Mesenchymal stem cell (in vitro differentiated cells and primary cell): ENCODE results near the gene PMIS2.

ENCODE experiments used
- DNase-seq: peaks from one replicate; pipeline ENCODE4 v3.0.0-alpha.2; 2013
- H2AFZ ChIP-seq: one replicate; pipeline ENCODE4 v1.6.1; 2013; ENCODE audit warnings: low read depth, mild to moderate bottlenecking, control low read depth, inconsistent platforms, low read length, moderate library complexity
- H2AK5ac ChIP-seq: 2 replicates; pipeline ENCODE4 v1.6.1; 2013; ENCODE audit warnings: low read length, moderate library complexity, mild to moderate bottlenecking, inconsistent platforms; ENCODE audit not compliant: severe bottlenecking
- H2BK120ac ChIP-seq: one replicate; pipeline ENCODE4 v1.6.1; 2013; ENCODE audit warnings: low read depth, mild to moderate bottlenecking, inconsistent platforms, low read length, moderate library complexity
- H2BK12ac ChIP-seq, 2 experiments: one replicate each; pipeline ENCODE4 v1.6.1; 2013; ENCODE audit warnings: inconsistent platforms in 2 of 2, low read length in 2 of 2, mild to moderate bottlenecking in 2 of 2, moderate library complexity in 2 of 2, control low read depth in 1 of 2
- H2BK15ac ChIP-seq: one replicate; pipeline ENCODE4 v1.6.1; 2013; ENCODE audit warnings: mild to moderate bottlenecking, low read depth, inconsistent platforms; ENCODE audit not compliant: poor library complexity, severe bottlenecking
- H2BK5ac ChIP-seq: 2 replicates; pipeline ENCODE4 v1.6.1; 2013; ENCODE audit warnings: low read depth, mild to moderate bottlenecking, low read length, control low read depth, inconsistent platforms; ENCODE audit not compliant: poor library complexity, severe bottlenecking
- H3K14ac ChIP-seq, 2 experiments: one replicate each; pipeline ENCODE4 v1.6.1; 2013; ENCODE audit warnings: inconsistent platforms in 2 of 2, low read length in 2 of 2, control low read depth in 1 of 2, mild to moderate bottlenecking in 1 of 2, moderate library complexity in 1 of 2
- H3K18ac ChIP-seq, 2 experiments: one replicate each; pipeline ENCODE4 v1.6.1; 2013; ENCODE audit warnings: inconsistent platforms in 2 of 2, low read length in 2 of 2, control low read depth in 1 of 2, low read depth in 1 of 2, mild to moderate bottlenecking in 1 of 2
- H3K23ac ChIP-seq, 2 experiments: one replicate each; pipeline ENCODE4 v1.6.1; 2013; ENCODE audit warnings: inconsistent platforms in 2 of 2, low read length in 2 of 2, mild to moderate bottlenecking in 2 of 2, moderate library complexity in 2 of 2, control low read depth in 1 of 2
- H3K27ac ChIP-seq: 2 replicates; pipeline ENCODE4 v1.5.1; 2013; ENCODE audit warnings: mild to moderate bottlenecking, moderate library complexity, low read length, control low read depth, inconsistent platforms; ENCODE audit not compliant: poor library complexity, severe bottlenecking
- H3K27me3 ChIP-seq, 2 experiments: 2 replicates each; pipeline versions ENCODE4 v1.6.1 to v1.7.0; 2013; ENCODE audit warnings: low read length in 2 of 2, mild to moderate bottlenecking in 2 of 2, moderate library complexity in 2 of 2, control low read depth in 1 of 2, inconsistent platforms in 1 of 2; ENCODE audit not compliant: control insufficient read depth in 1 of 2, insufficient read depth in 1 of 2
- H3K36me3 ChIP-seq, 2 experiments: 2 replicates each; pipeline versions ENCODE4 v1.6.1 to v1.7.0; 2013; ENCODE audit warnings: low read length in 2 of 2, control low read depth in 1 of 2, inconsistent platforms in 1 of 2, low read depth in 1 of 2, mild to moderate bottlenecking in 1 of 2; ENCODE audit not compliant: insufficient read depth in 2 of 2, control insufficient read depth in 1 of 2
- H3K4ac ChIP-seq, 2 experiments: one replicate each; pipeline ENCODE4 v1.6.1; 2013; ENCODE audit warnings: inconsistent platforms in 2 of 2, low read length in 2 of 2, mild to moderate bottlenecking in 2 of 2, moderate library complexity in 2 of 2, control low read depth in 1 of 2, low read depth in 1 of 2
- H3K4me1 ChIP-seq: 2 replicates; pipeline ENCODE4 v1.6.1; 2013; ENCODE audit warnings: low read depth, low read length, control low read depth; ENCODE audit not compliant: control insufficient read depth, insufficient read depth
- H3K4me2 ChIP-seq: 2 replicates; pipeline ENCODE4 v1.6.1; 2013; ENCODE audit warnings: low read length, mild to moderate bottlenecking, inconsistent platforms; ENCODE audit not compliant: poor library complexity, severe bottlenecking
- H3K4me3 ChIP-seq, 2 experiments: 2 replicates each; pipeline versions ENCODE4 v1.5.1 to v1.7.0; 2013; ENCODE audit warnings: low read length in 2 of 2, mild to moderate bottlenecking in 2 of 2, control low read depth in 1 of 2, low read depth in 1 of 2; ENCODE audit not compliant: insufficient read depth in 1 of 2
- H3K79me1 ChIP-seq: replicated peaks from 2 replicates; pipeline ENCODE4 v1.6.1; 2013; ENCODE audit warnings: mild to moderate bottlenecking, control low read depth, low read length, inconsistent platforms; ENCODE audit not compliant: poor library complexity, severe bottlenecking
- H3K9ac ChIP-seq: 2 replicates; pipeline ENCODE4 v1.7.0; 2013; ENCODE audit warnings: mild to moderate bottlenecking, low read length, moderate library complexity
- H3K9me3 ChIP-seq: 2 replicates; pipeline ENCODE4 v1.7.0; 2013; ENCODE audit warnings: mild to moderate bottlenecking, low read length; ENCODE audit not compliant: control insufficient read depth
- H4K8ac ChIP-seq: one replicate; pipeline ENCODE4 v1.6.1; 2013; ENCODE audit warnings: inconsistent platforms, mild to moderate bottlenecking, low read length, moderate library complexity
- H4K91ac ChIP-seq: one replicate; pipeline ENCODE4 v1.6.1; 2013; ENCODE audit warnings: mild to moderate bottlenecking, low read length, inconsistent platforms
- WGBS: methylation state at CpG from one replicate; pipeline ENCODE4 v1.1.7; 2013; ENCODE audit warnings: mixed read lengths; 5-methylcytosine and 5-hydroxymethylcytosine counted together

The PMIS2 gene

GRCh38 chr19:35556846-35557538 lies 29.0 kb upstream of the PMIS2 start:
- Histone ChIP-seq H2BK12ac (no peak overlapping the region), H3K79me1 (no peaks in the 10 kb centered on the region), H3K9ac (no peak overlapping the region), H3K23ac (no peak overlapping the region), H2BK120ac (no peak overlapping the region), H2AK5ac (no peak overlapping the region), H3K27me3 (peaks cover 27 to 85% of the 10 kb centered on the region in 2 experiments), H3K36me3 (no peaks in the 10 kb centered on the region), H3K14ac (no peak overlapping the region), H3K27ac (no peak overlapping the region), H3K4me2 (peak overlapping the region; percentile 45), H3K4me3 (no peak overlapping the region), H2AFZ (no peak overlapping the region), H3K18ac (peak overlapping the region in 1 of 2 experiments; percentile 1), H4K8ac (no peak overlapping the region), H3K4me1 (peaks cover 14% of the 10 kb centered on the region), H4K91ac (no peak overlapping the region), H3K9me3 (no peaks in the 10 kb centered on the region), H3K4ac (no peak overlapping the region), H2BK5ac (no peak overlapping the region), H2BK15ac (no peak overlapping the region)
- WGBS = 86% methylated on average over 16 of the region's 16 CpGs
- no peak for DNase-seq

- DNase-seq = peak; percentile 67
These were observed 28.2 kb upstream of the PMIS2 start for GRCh38 chr19:35557539-35558399.

GRCh38 chr19:35558400-35559280 lies 27.3 kb upstream of the PMIS2 start:
- Histone ChIP-seq H4K8ac (no peak overlapping the region), H2AFZ (no peak overlapping the region), H3K4me3 (peak overlapping the region in 1 of 2 experiments; percentile 61), H3K4me1 (peaks cover 14% of the 10 kb centered on the region), H3K18ac (no peak overlapping the region), H3K9ac (no peak overlapping the region), H3K27ac (no peak overlapping the region), H2BK5ac (no peak overlapping the region), H3K9me3 (no peaks in the 10 kb centered on the region), H3K79me1 (no peaks in the 10 kb centered on the region), H4K91ac (no peak overlapping the region), H2BK15ac (no peak overlapping the region), H3K4ac (no peak overlapping the region), H3K23ac (no peak overlapping the region), H3K27me3 (peaks cover 31 to 90% of the 10 kb centered on the region in 2 experiments), H3K36me3 (no peaks in the 10 kb centered on the region), H3K14ac (no peak overlapping the region), H2AK5ac (no peak overlapping the region), H2BK12ac (no peak overlapping the region), H3K4me2 (no peak overlapping the region), H2BK120ac (no peak overlapping the region)
- 33% methylated on average over 53 of the region's 53 CpGs for WGBS
- no peak for DNase-seq

More at GRCh38 chr19:35557539-35558399, 28.2 kb upstream of the PMIS2 start:
- Histone ChIP-seq H3K4me1 (peaks cover 14% of the 10 kb centered on the region), H3K36me3 (no peaks in the 10 kb centered on the region), H3K9ac (no peak overlapping the region), H2AK5ac (no peak overlapping the region), H2AFZ (peak overlapping the region; percentile 73), H3K18ac (peak overlapping the region in 1 of 2 experiments; percentile 1), H3K27ac (no peak overlapping the region), H3K23ac (no peak overlapping the region), H3K79me1 (no peaks in the 10 kb centered on the region), H3K14ac (peak overlapping the region in 1 of 2 experiments; percentile 38), H4K91ac (no peak overlapping the region), H3K4me3 (peak overlapping the region; percentile 24 to 61), H3K4me2 (peak overlapping the region; percentile 56), H3K4ac (no peak overlapping the region), H3K27me3 (peaks cover 31 to 88% of the 10 kb centered on the region in 2 experiments), H3K9me3 (no peaks in the 10 kb centered on the region), H2BK12ac (no peak overlapping the region), H4K8ac (no peak overlapping the region), H2BK5ac (no peak overlapping the region), H2BK120ac (no peak overlapping the region), H2BK15ac (no peak overlapping the region)
- WGBS = 4% methylated on average over 58 of the region's 60 CpGs
